Common myeloid progenitor, CD34-positive (primary cell): ENCODE measurements around the gene DOCK2.
"Not testable (repeated sequence)": the region's sequence is repeated elsewhere in the genome, so short reads cannot be mapped to it uniquely, and the experiment has no call there.

Experiments used
- CTCF ChIA-PET: fragments of 350-600 bp; sonication (Branson Sonifier 250); formaldehyde crosslinking; loops from one replicate; lab custom pipeline; 2021; ENCODE audit warnings: antibody characterized with exemption; lab: Charles Lee
- POLR2A ChIA-PET: fragments of 350-600 bp; sonication (Branson Sonifier 250); formaldehyde crosslinking; loops from one replicate; lab custom pipeline; 2021; ENCODE audit warnings: antibody characterized with exemption; lab: Charles Lee
- DNase-seq, 3 donors: peaks; one replicate each; pipeline versions ENCODE4 v3.0.0 to v3.0.0-alpha.2; 2013
- H3K27ac ChIP-seq, 2 experiments: 1 replicate in 1 of 2; 2 replicates in 1 of 2; pipeline ENCODE4 v1.7.0; 2013; ENCODE audit warnings: inconsistent platforms in 2 of 2, low read length in 2 of 2, mild to moderate bottlenecking in 2 of 2, low read depth in 1 of 2, moderate library complexity in 1 of 2; ENCODE audit not compliant: severe bottlenecking in 2 of 2, insufficient read depth in 1 of 2, poor library complexity in 1 of 2
- H3K27me3 ChIP-seq, 5 experiments: replicated peaks in 2 of 5; 1 replicate in 3 of 5; 2 replicates in 2 of 5; pipeline versions ENCODE4 v1.6.1 to v1.7.0; 2013; ENCODE audit warnings: low read length in 4 of 5, mild to moderate bottlenecking in 2 of 5, moderate library complexity in 2 of 5, inconsistent platforms in 1 of 5; ENCODE audit not compliant: insufficient read depth in 5 of 5, control insufficient read depth in 4 of 5
- H3K36me3 ChIP-seq, 4 experiments: 1 replicate in 2 of 4; 2 replicates in 2 of 4; pipeline versions ENCODE4 v1.6.1 to v1.7.0; 2013; ENCODE audit warnings: low read length in 3 of 4, control low read depth in 1 of 4, mild to moderate bottlenecking in 1 of 4; ENCODE audit not compliant: control insufficient read depth in 4 of 4, insufficient read depth in 4 of 4
- H3K4me1 ChIP-seq, 4 experiments: 1 replicate in 3 of 4; 2 replicates in 1 of 4; pipeline versions ENCODE4 v1.6.1 to v1.7.1; 2013; ENCODE audit warnings: low read length in 3 of 4, mild to moderate bottlenecking in 3 of 4, control low read depth in 1 of 4, inconsistent platforms in 1 of 4, moderate library complexity in 1 of 4; ENCODE audit not compliant: control insufficient read depth in 4 of 4, insufficient read depth in 4 of 4; ENCODE audit errors: control extremely low read depth in 1 of 4
- H3K4me3 ChIP-seq, 7 experiments: 1 replicate in 4 of 7; 2 replicates in 3 of 7; pipeline versions ENCODE4 v1.5.1 to v1.7.0; 2013; ENCODE audit warnings: mild to moderate bottlenecking in 7 of 7, low read length in 6 of 7, moderate library complexity in 6 of 7, inconsistent platforms in 2 of 7, low read depth in 2 of 7, control low read depth in 1 of 7; ENCODE audit not compliant: insufficient read depth in 4 of 7, control insufficient read depth in 1 of 7; ENCODE audit errors: extremely low read depth in 1 of 7
- H3K9me3 ChIP-seq, 5 experiments: 1 replicate in 4 of 5; 2 replicates in 1 of 5; pipeline versions ENCODE4 v1.6.1 to v1.7.1; 2013; ENCODE audit warnings: low read length in 4 of 5, mild to moderate bottlenecking in 2 of 5, inconsistent platforms in 1 of 5, low read depth in 1 of 5, moderate library complexity in 1 of 5; ENCODE audit not compliant: control insufficient read depth in 4 of 5, insufficient read depth in 2 of 5; ENCODE audit errors: control extremely low read depth in 1 of 5
- WGBS: methylation state at CpG from one replicate; pipeline ENCODE4 v1.1.5; 2013; ENCODE audit not compliant: insufficient coverage; 5-methylcytosine and 5-hydroxymethylcytosine counted together

DOCK2 gene

DNA sequence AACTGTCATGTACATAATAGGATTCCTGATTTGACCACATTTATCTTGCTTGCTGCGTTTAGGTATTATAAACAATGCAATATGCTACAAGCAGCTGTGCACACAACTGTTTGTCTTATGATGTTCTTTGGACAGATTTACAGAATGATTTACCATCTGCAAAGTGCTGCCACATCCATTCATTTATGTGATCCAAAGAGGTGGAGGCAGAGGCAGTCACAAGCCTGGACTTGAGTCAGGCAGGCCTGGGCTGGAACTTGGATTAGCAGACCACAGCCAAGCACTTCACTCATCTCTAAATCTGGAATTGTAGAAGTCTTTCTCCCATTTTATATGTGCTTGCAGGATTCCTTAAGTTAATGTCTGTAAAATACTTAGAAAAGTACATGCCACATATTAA, 194.3 kb downstream of the DOCK2 start:
- CTCF ChIA-PET, result no interaction called here
- peaks cover 10 to 30% (median 13%) of the 10 kb centered on the region in 4 experiments for H3K36me3 ChIP-seq
- 100% methylated on average over 1 of the region's 1 CpG for WGBS
- H3K27me3 ChIP-seq, result no peaks in the 10 kb centered on the region
- H3K4me3 ChIP-seq, result no peak overlapping the region
- no peak for DNase-seq
- H3K4me1 ChIP-seq, result peaks cover 0 to 14% (median 0%) of the 10 kb centered on the region in 4 experiments
- no peak overlapping the region for H3K27ac ChIP-seq
- no peaks in the 10 kb centered on the region for H3K9me3 ChIP-seq
- POLR2A ChIA-PET, result no interaction called here

DNA sequence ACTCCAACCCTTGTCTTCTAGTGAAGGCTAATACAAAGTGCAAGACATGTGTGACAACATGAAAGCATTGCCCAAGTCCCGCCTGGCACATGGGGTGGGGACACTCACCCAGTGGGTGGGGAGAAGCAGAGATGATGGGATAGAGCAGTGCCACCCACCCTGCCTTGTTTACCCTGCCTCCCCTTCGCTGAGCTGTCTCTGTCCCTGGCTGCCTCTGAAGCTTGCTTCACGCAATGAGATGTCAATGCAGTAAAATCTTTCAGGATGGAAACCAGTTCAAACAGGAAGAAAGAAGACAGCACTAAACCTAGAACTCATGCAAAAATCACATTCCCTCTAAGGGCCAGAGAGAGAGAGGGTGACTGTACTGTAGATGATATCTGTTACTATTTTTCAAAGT, 195.2 kb downstream of the DOCK2 start:
- Histone ChIP-seq H3K4me3 (no peak overlapping the region), H3K36me3 (peaks cover 11 to 27% (median 14%) of the 10 kb centered on the region in 4 experiments), H3K27me3 (no peaks in the 10 kb centered on the region), H3K9me3 (no peaks in the 10 kb centered on the region), H3K4me1 (peaks cover 0 to 14% (median 0%) of the 10 kb centered on the region in 4 experiments), H3K27ac (no peak overlapping the region)
- ChIA-PET CTCF (no interaction called here), POLR2A (no interaction called here)
- WGBS, result no CpG with 5 or more reads among the region's 3 CpGs
- DNase-seq, result no peak

DNA sequence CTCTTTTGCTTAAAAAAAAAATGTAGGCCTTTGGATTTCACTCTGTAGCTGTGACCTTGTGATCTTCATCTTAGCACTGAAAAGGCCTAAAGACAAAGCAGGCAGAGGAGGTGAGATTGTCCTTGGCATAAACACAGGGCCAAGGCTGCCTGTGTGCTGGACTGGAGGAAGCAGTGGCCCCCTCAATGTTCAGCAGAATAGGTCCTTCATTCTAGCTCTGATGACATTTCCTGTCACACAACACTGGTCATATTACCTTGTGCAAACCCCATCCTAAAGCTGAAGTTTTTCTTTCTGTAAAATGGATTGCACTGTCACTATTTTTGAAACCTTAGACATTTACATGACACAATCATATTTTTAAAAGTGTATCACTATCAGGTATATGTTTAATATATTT, 195.8 kb downstream of the DOCK2 start:
- no peak for DNase-seq
- H3K27ac ChIP-seq, result no peak overlapping the region
- H3K27me3 ChIP-seq, result no peaks in the 10 kb centered on the region
- POLR2A ChIA-PET, result interaction anchor here (0.6 kb wide), 1 partner anchor 67 kb away, joined by 6 read pairs; no protein-coding TSS in a partner anchor
- peaks cover 0 to 14% (median 0%) of the 10 kb centered on the region in 4 experiments for H3K4me1 ChIP-seq
- no peaks in the 10 kb centered on the region for H3K9me3 ChIP-seq
- no peak overlapping the region for H3K4me3 ChIP-seq
- CTCF ChIA-PET, result no interaction called here
- peaks cover 9 to 31% (median 12%) of the 10 kb centered on the region in 4 experiments for H3K36me3 ChIP-seq

DNA sequence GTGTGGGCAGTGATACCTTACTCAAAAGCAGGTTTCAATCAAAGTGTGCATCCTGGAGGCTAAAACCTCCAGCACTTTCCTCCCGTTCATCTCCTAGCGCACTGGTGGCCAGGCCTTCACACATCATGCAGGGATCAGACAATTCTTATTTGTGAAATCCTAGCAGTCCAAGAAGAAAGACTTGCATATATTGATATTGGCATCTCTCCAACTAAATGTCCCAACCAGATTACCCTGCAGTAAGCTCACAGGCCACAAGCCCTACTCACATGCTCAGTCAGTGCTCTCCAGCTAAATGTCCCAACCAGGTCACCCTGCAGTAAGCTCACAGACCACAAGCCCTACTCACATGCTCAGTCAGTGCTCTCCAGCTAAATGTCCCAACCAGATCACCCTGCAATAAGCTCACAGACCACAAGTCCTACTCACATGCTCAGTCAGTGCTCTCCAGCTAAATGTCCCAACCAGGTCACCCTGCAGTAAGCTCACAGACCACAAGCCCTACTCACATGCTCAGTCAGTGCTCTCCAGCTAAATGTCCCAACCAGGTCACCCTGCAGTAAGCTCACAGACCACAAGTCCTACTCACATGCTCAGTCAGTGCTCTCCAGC, 196.7 kb downstream of the DOCK2 start:
- Histone ChIP-seq H3K36me3 (peaks cover 8 to 37% (median 17%) of the 10 kb centered on the region in 4 experiments), H3K4me1 (peaks cover 0 to 14% (median 0%) of the 10 kb centered on the region in 4 experiments)
- H3K27me3 ChIP-seq, CTCF ChIA-PET, H3K4me3 ChIP-seq, H3K27ac ChIP-seq, H3K9me3 ChIP-seq, DNase-seq: not testable (repeated sequence)
- POLR2A ChIA-PET, result interaction anchor here (0.6 kb wide), 1 partner anchor 74 kb away, joined by 3 read pairs; no protein-coding TSS in a partner anchor
- 100% methylated on average over 1 of the region's 2 CpGs for WGBS

DNA sequence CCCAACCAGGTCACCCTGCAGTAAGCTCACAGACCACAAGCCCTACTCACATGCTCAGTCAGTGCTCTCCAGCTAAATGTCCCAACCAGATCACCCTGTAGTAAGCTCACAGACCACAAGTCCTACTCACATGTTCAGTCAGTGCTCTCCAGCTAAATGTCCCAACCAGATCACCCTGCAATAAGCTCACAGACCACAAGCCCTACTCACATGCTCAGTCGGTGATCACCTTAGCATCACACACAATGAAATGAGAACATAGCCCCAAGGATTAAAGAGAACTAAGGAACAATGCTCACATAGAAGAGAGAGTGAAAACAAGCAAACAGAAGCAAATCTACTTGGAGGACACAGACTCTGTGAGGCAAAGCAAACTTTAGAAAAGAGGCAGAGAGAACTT, 197.5 kb downstream of the DOCK2 start:
- POLR2A ChIA-PET, result interaction anchor here (0.6 kb wide), 1 partner anchor 73 kb away, joined by 3 read pairs; no protein-coding TSS in a partner anchor
- WGBS, result no CpG with 5 or more reads among the region's 1 CpG
- H3K27ac ChIP-seq, H3K27me3 ChIP-seq, H3K9me3 ChIP-seq, H3K4me3 ChIP-seq, CTCF ChIA-PET: not testable (repeated sequence)
- Histone ChIP-seq H3K36me3 (peaks cover 9 to 45% (median 21%) of the 10 kb centered on the region in 4 experiments), H3K4me1 (peaks cover 0 to 14% (median 0%) of the 10 kb centered on the region in 4 experiments)
- DNase-seq, result peak in 1 of 3 donors; percentile 6

DNA sequence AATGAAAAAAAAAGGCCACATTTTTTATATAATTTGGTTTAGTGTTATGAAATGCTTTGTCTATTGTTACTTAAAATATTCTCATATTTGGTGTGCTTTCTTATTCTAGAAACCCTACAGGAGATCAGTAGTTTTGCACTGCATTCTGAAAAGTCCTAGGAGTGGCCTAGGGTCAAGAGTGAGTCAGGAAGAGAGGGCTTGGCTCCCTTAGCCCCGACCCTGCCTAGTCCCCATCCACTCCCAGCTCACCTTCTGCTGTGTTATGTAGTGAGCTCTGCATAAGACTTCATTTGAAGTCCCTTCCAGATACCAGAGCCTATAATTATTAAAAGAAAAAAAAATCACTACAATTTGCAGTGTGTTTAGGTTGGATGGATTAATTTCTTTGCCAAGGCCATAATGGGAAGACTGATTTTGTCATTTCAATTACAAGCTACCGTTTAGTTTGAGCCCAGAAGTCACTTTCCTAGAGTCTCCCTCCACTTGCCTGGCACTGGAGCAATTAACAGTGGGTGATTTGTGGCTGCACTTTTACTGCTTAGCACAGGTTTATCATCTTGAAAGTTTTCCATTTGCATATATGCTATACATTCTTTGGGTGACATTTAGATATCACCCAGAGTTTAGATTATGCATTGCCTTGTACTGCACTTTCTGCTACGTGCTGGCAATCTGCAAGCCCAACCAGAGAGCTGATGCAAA, 199.9 kb downstream of the DOCK2 start:
- Histone ChIP-seq H3K27ac (no peak overlapping the region), H3K36me3 (peaks cover 19 to 62% (median 37%) of the 10 kb centered on the region in 4 experiments), H3K27me3 (no peaks in the 10 kb centered on the region), H3K9me3 (no peaks in the 10 kb centered on the region), H3K4me1 (peaks cover 0 to 14% (median 0%) of the 10 kb centered on the region in 4 experiments), H3K4me3 (no peak overlapping the region)
- CTCF ChIA-PET, result interaction anchor here (1.0 kb wide), 1 partner anchor 11 kb away, joined by 3 read pairs; no protein-coding TSS in a partner anchor
- 80% methylated on average over 2 of the region's 3 CpGs for WGBS
- POLR2A ChIA-PET, result no interaction called here
- no peak for DNase-seq

DNA sequence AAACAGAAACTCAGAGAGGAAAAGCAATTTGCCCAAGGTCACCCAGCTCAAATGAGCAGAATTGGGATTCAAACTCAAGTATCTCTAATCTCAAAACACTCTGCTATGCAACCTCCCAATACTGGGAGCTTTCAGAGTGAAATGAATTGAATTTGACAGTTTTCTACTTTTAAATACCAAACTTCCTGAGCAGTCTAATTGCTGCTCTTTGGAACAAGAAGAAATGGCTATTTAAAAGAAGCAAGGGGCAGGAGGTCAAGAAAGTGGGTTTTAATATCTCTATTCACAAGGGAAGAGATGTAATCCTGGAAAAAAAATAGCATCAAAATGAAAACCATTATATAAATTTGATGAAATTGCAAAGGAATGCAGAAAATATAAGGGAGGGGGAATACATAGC, 200.6 kb downstream of the DOCK2 start:
- DNase-seq, result no peak
- H3K36me3 ChIP-seq, result peaks cover 21 to 63% (median 40%) of the 10 kb centered on the region in 4 experiments
- peaks cover 0 to 8% (median 0%) of the 10 kb centered on the region in 4 experiments for H3K4me1 ChIP-seq
- no peaks in the 10 kb centered on the region for H3K27me3 ChIP-seq
- CTCF ChIA-PET, result interaction anchor here (1.0 kb wide), 1 partner anchor 11 kb away, joined by 3 read pairs; no protein-coding TSS in a partner anchor
- no peak overlapping the region for H3K4me3 ChIP-seq
- POLR2A ChIA-PET, result no interaction called here
- no peaks in the 10 kb centered on the region for H3K9me3 ChIP-seq
- no peak overlapping the region for H3K27ac ChIP-seq
